GDM1 (cell line): ENCODE results near the gene NDUFA3.
"Not testable (repeated sequence)": the region's sequence is repeated elsewhere in the genome, so short reads cannot be mapped to it uniquely, and the experiment has no call there.

Source experiments
- DNase-seq: peaks from one replicate; lab custom pipeline; 2025; lab: John Stamatoyannopoulos, UW

NDUFA3 gene

GRCh38 chr19:54102421-54103169, at the start of gene NDUFA3:
NDUFA3 (plus strand) TSS chr19:54102855; CDS start chr19:54102879, 24 bp downstream.
- DNase-seq = peak; percentile 98

- peak; percentile 28 for DNase-seq
Measured at GRCh38 chr19:54062643-54063042, 40.0 kb upstream of the NDUFA3 start.

GRCh38 chr19:54063350-54064116, 39.1 kb upstream of the NDUFA3 start, which contains the start of gene VSTM1:
VSTM1 (minus strand) TSS chr19:54063897; CDS start chr19:54063777, 120 bp downstream.
- DNase-seq = peak; percentile 29

- no peak for DNase-seq
Measured at GRCh38 chr19:54069470-54069869, 33.2 kb upstream of the NDUFA3 start.

DNA sequence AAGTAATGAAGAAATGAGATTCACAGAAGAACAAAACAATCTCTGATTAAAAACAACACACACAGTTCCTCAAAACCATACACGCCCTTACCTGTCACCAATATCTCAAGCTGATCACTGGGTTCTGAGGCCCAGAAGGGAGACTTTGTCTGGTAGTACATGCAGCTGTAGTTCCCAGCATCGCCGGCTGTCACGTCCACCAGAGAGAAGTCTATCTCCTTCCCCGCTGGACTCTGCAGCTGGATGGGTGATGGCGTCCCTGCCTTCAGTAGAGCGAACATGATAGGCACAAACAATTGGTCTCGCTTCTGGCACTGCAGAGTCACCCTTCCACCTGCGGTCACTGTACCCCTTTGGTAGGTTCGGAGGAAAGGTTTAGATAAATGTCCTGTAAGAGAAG, 28.8 kb upstream of the NDUFA3 start:
- DNase-seq = no peak

- no peak for DNase-seq
Measured at GRCh38 chr19:54074851-54075250, 27.8 kb upstream of the NDUFA3 start.

GRCh38 chr19:54077334-54077733, 25.3 kb upstream of the NDUFA3 start:
- DNase-seq = peak; percentile 45

DNA sequence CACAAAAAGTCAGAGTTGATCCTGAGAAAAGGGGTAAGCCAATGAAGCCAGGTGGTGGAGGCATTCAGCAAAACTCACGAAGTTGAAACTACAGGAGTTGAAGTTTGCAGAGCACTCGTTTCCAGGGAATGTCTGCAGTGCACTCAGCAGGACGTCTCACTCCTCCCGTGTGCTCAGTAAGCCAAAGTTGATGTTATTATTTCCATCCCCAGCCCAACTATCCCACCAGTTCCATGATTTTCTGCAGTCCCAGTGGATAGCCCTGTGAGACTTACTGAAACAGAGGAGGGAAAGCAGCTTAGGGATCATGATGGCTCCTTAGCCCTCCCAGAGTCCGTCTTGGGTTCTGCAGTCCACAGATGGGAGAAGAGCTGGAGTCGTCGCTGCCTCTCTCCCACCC, 21.6 kb upstream of the NDUFA3 start, which contains the start of gene TARM1:
TSS of gene TARM1 (minus strand) at position 334 of the 400 bp plus-strand sequence. CDS start at position 309, 25 bp downstream.
- DNase-seq = no peak

GRCh38 chr19:54084410-54084809, 18.2 kb upstream of the NDUFA3 start:
- DNase-seq = no peak

DNA sequence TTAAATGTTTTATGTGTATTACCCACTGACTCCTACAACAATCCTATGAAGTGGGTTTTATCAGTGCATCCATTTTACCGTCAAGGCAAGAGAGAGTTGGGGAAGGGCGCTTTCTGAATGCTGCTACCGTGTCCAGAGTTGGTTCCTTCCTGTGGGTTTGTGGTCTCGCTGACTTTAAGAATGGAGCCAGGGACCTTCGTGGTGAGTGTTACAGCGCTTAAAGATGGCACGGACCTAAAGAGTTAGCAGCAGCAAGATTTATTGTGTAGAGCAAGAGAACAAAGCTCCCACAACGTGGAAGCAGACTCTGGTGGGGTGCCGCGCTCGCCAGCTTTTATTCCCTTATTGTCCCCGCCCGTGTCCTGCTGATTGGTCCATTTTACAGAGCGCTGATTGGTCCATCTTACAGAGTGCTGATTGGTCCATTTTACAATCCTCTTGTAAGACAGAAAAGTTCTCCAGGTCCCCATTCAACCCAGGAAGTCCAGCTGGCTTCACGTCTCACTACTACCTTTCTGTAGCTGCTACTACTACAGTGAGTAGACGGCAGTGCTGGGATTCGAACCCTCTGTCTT, 8.1 kb upstream of the NDUFA3 start:
- peak; percentile 67 for DNase-seq

- no peak for DNase-seq
Measured at GRCh38 chr19:54095136-54095858, 7.4 kb upstream of the NDUFA3 start.

- not testable (repeated sequence) for DNase-seq
Measured at GRCh38 chr19:54095859-54096616, 6.6 kb upstream of the NDUFA3 start.

DNA sequence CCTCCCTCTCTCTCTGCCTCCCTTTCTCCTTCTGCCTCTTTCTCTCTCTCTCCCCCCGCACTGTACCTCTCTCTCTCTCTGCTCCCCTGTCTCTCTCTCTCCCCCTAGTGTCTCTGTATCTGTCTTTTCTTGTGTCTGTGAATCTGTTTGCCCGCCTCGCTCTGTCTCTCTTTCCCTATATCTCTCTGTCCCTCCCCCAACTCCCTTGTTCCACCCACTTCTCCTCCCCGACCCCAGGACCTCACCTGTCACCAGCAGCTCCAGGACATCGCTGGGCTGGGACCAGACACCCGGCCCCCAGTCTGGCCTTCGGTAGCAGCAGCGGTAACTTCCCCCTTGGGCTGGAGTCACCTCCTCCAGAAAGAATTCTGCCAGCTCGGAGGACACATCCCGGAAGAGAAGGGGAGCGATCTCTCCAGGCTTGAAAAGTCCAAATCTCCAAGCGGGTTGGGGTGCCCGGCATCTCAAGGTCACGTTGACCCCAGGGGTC, 6.0 kb upstream of the NDUFA3 start:
- DNase-seq = no peak

DNA sequence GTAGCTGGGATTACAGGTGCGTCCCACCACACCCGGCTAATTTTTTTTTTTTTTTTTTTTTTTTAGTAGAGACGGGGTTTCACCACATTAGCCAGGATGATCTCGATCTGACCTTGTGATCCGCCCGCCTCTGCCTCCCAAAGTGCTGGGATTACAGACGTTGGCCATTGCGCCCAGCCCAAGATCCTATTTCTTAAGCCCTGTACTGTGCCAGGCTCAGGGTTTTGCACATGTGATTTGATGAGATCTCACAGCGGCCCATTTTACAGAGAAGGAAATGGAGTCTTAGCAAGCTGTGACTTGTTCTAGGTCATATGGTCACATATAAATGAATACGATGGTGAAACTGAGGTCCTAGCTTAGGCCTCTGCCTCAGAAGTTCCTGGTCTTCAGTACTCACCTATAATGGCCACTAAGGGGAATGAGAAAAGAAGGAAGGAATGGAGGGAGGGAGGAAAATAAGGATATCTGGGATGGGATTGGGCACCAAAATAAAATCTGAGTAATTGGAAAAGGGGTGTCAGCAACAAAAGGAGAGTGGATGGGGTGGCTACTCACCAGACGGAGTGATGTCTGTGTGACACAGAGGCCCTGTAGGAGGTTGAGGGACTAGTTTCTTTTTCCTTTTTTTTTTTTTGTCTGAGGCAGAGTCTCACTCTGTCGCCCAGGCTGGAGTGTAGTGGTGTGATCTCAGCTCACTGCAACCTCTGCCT, 3.3 kb upstream of the NDUFA3 start:
- DNase-seq = no peak

GRCh38 chr19:54099903-54100255, 2.8 kb upstream of the NDUFA3 start:
- not testable (repeated sequence) for DNase-seq

DNA sequence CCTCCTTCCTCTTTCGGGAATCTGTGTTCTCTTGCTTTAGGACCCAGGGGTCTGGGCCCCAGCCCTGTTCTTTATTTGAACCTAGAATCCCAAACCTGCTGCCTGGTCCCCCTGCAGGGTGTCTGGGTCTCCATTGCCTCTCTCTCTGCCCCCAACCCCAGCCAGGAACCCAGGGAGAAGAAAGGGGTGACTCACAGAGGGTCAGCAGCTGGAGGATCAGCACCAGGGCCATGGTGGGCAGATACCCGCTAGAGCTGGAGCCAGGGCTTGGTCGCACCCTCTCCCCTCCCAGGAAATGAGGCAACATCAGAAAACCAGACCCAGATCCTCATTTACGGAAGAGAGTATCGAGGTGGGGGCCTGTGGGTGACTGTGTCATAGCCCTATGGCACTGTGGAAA, 2.1 kb upstream of the NDUFA3 start, which contains the start of gene OSCAR:
TSS of gene OSCAR (minus strand) at position 243 of the 400 bp plus-strand sequence. CDS start at position 232, 11 bp downstream.
- DNase-seq = no peak

GRCh38 chr19:54104998-54105715, 2.5 kb downstream of the NDUFA3 start:
- no peak for DNase-seq

DNA sequence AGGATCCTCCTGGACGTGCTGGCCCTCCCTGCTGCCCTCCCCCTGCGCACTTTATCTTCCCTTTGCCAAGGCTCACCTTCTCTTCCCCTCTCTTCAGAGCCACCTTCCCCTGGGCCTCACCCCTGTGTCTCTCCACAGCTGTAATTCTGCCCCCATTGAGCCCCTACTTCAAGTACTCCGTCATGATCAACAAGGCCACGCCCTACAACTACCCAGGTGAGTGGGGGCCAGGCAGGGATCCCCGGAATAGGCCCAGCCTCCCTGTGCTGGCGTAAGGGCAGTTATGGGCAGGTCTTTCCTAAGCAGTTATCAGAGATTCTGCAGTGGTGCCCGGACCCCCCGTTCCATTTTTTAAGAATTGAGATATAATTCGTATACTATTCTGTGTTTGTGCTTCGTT, 3.1 kb downstream of the NDUFA3 start:
- no peak for DNase-seq

DNA sequence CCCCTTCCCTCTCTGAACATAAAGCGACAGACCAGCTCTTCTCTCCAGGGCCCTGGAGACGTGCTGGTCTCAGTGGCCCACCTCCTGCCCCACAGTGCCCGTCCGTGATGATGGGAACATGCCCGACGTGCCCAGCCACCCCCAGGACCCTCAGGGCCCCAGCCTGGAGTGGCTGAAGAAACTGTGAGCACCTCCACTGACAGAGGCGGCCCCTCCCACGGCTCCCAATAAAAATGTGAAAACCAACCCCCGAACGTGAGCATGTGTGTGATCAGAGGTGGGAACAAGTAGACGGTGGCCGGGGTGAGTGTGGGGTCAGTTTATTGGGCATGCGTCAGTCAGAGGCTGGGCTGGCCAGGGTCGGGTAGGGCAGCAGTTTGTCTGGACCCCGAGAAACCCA, 4.1 kb downstream of the NDUFA3 start:
- DNase-seq = no peak
